MM.1S (cell line): ENCODE measurements around the gene FAF2.

ENCODE experiments used
- DNase-seq: peaks from one replicate; pipeline ENCODE4 v3.0.0-alpha.2; 2015
- H2AFZ ChIP-seq: fragments of 300-600 bp; sonication (generic); 2 replicates; pipeline ENCODE4 v1.6.0; 2016; ENCODE audit warnings: antibody characterized with exemption, low read length
- H3F3A ChIP-seq: fragments of 300-600 bp; sonication (generic); 2 replicates; pipeline ENCODE4 v1.6.1; 2016; ENCODE audit warnings: mild to moderate bottlenecking, antibody characterized with exemption, low read length, moderate library complexity, mixed read lengths; ENCODE audit not compliant: insufficient read depth
- H3K27ac ChIP-seq: fragments of 300-600 bp; sonication (generic); 2 replicates; pipeline ENCODE4 v1.5.1; 2016; ENCODE audit warnings: mild to moderate bottlenecking, low read length
- H3K27me3 ChIP-seq: fragments of 300-600 bp; sonication (generic); replicated peaks from 2 replicates; pipeline ENCODE4 v1.6.0; 2016; ENCODE audit warnings: low read length; ENCODE audit not compliant: insufficient read depth
- H3K36me3 ChIP-seq: fragments of 300-600 bp; sonication (generic); replicated peaks from 2 replicates; pipeline ENCODE4 v1.6.1; 2016; ENCODE audit warnings: mild to moderate bottlenecking, low read length, mixed read lengths; ENCODE audit not compliant: insufficient read depth
- H3K4me1 ChIP-seq: fragments of 300-600 bp; sonication (generic); 2 replicates; pipeline ENCODE4 v1.6.1; 2016; ENCODE audit warnings: low read length, mixed read lengths
- H3K4me2 ChIP-seq: fragments of 300-600 bp; sonication (generic); 2 replicates; pipeline ENCODE4 v1.6.0; 2016; ENCODE audit warnings: low read depth, low read length
- H3K4me3 ChIP-seq: fragments of 300-600 bp; sonication (generic); 2 replicates; pipeline ENCODE4 v1.5.1; 2016; ENCODE audit warnings: low read length, mixed read lengths
- H3K79me2 ChIP-seq: fragments of 300-600 bp; sonication (generic); 2 replicates; pipeline ENCODE4 v1.6.1; 2016; ENCODE audit warnings: mixed run types, low read length, mixed read lengths
- H3K9ac ChIP-seq: fragments of 300-600 bp; sonication (generic); 2 replicates; pipeline ENCODE4 v1.6.1; 2016; ENCODE audit warnings: low read length, mixed read lengths
- H3K9me2 ChIP-seq: fragments of 300-600 bp; sonication (generic); replicated peaks from 2 replicates; pipeline ENCODE4 v1.6.1; 2016; ENCODE audit warnings: mild to moderate bottlenecking, low read length, mixed read lengths; ENCODE audit not compliant: insufficient read depth
- H3K9me3 ChIP-seq: fragments of 300-600 bp; sonication (generic); replicated peaks from 2 replicates; pipeline ENCODE4 v1.6.1; 2016; ENCODE audit warnings: mild to moderate bottlenecking, low read length, mixed read lengths; ENCODE audit not compliant: insufficient read depth
- H4K20me1 ChIP-seq: fragments of 300-600 bp; sonication (generic); 2 replicates; pipeline ENCODE4 v1.6.1; 2016; ENCODE audit warnings: mild to moderate bottlenecking, low read length, moderate library complexity, mixed read lengths; ENCODE audit not compliant: insufficient read depth
- CTCF ChIP-seq: fragments of 300-600 bp; sonication (generic); IDR thresholded peaks from 2 replicates; pipeline ENCODE4 v1.5.1; 2016; ENCODE audit warnings: antibody characterized with exemption, low read length, mixed read lengths
- EZH2 ChIP-seq: fragments of 300-600 bp; sonication (generic); optimal IDR thresholded peaks from 2 replicates; pipeline ENCODE3; 2017; ENCODE audit warnings: low read depth, mild to moderate bottlenecking, antibody characterized with exemption, low read length, mixed read lengths
- EZH2phosphoT487 ChIP-seq: fragments of 300-600 bp; sonication (generic); IDR thresholded peaks from 2 replicates; pipeline ENCODE4 v1.6.1; 2018; ENCODE audit warnings: antibody characterized with exemption, low read length

The FAF2 gene

GRCh38 chr5:176469296-176469695 is 21.1 kb downstream of the FAF2 start:
- no peak for TF ChIP-seq EZH2phosphoT487
- TF ChIP-seq CTCF, result no peak
- no peak for TF ChIP-seq EZH2
- Histone ChIP-seq H3K27me3 (no peaks in the 10 kb centered on the region), H3F3A (no peaks in the 10 kb centered on the region), H3K4me1 (0 out of 2 replicates have a peak, but pooled peaks cover 3% of the 10 kb centered on the region), H3K4me3 (no peak overlapping the region), H3K9me2 (no peaks in the 10 kb centered on the region), H3K27ac (no peak overlapping the region), H3K79me2 (peaks cover 48% of the 10 kb centered on the region), H3K36me3 (no peaks in the 10 kb centered on the region), H3K9ac (no peak overlapping the region), H4K20me1 (no peaks in the 10 kb centered on the region), H3K9me3 (no peaks in the 10 kb centered on the region), H3K4me2 (no peak overlapping the region), H2AFZ (no peak overlapping the region)
- no peak for DNase-seq

GRCh38 chr5:176470539-176470938 is 22.4 kb downstream of the FAF2 start:
- H3K4me2 ChIP-seq, result no peak overlapping the region
- H3K4me3 ChIP-seq, result no peak overlapping the region
- TF ChIP-seq EZH2phosphoT487 (no peak), EZH2 (no peak), CTCF (no peak)
- no peaks in the 10 kb centered on the region for H3F3A ChIP-seq
- H3K9me2 ChIP-seq, result no peaks in the 10 kb centered on the region
- 0 out of 2 replicates have a peak, but pooled peaks cover 3% of the 10 kb centered on the region for H3K4me1 ChIP-seq
- H3K9ac ChIP-seq, result no peak overlapping the region
- H3K36me3 ChIP-seq, result no peaks in the 10 kb centered on the region
- no peak overlapping the region for H3K27ac ChIP-seq
- H3K79me2 ChIP-seq, result peaks cover 44% of the 10 kb centered on the region
- no peak for DNase-seq
- no peaks in the 10 kb centered on the region for H3K9me3 ChIP-seq
- no peaks in the 10 kb centered on the region for H4K20me1 ChIP-seq
- H2AFZ ChIP-seq, result no peak overlapping the region
- no peaks in the 10 kb centered on the region for H3K27me3 ChIP-seq

GRCh38 chr5:176471098-176471497 is 22.9 kb downstream of the FAF2 start:
- H3K9me2 ChIP-seq, result no peaks in the 10 kb centered on the region
- H2AFZ ChIP-seq, result no peak overlapping the region
- no peak overlapping the region for H3K4me3 ChIP-seq
- H3K9ac ChIP-seq, result no peak overlapping the region
- H3F3A ChIP-seq, result no peaks in the 10 kb centered on the region
- no peak overlapping the region for H3K4me2 ChIP-seq
- no peak for TF ChIP-seq EZH2
- TF ChIP-seq EZH2phosphoT487, result no peak
- no peak for TF ChIP-seq CTCF
- H3K9me3 ChIP-seq, result no peaks in the 10 kb centered on the region
- peaks cover 40% of the 10 kb centered on the region for H3K79me2 ChIP-seq
- H3K4me1 ChIP-seq, result 0 out of 2 replicates have a peak, but pooled peaks cover 3% of the 10 kb centered on the region
- H4K20me1 ChIP-seq, result no peaks in the 10 kb centered on the region
- no peak for DNase-seq
- no peaks in the 10 kb centered on the region for H3K27me3 ChIP-seq
- no peak overlapping the region for H3K27ac ChIP-seq
- H3K36me3 ChIP-seq, result no peaks in the 10 kb centered on the region
